Liver (tissue), 9 donors: ENCODE results near the gene CYP2E1. TPM values are rescaled to one million over a fixed set of nuclear protein-coding genes. Genes with fewer than 3 reads are reported as not detected.
"Not testable (repeated sequence)": the region's sequence is repeated elsewhere in the genome, so short reads cannot be mapped to it uniquely, and the experiment has no call there.

Source experiments
- DNase-seq: peaks from one replicate; pipeline ENCODE4 v3.0.0-alpha.2; 2017; ENCODE audit warnings: low spot score
- H3K27ac ChIP-seq, 2 donors: one replicate each; pipeline ENCODE4 v1.7.0; 2013; ENCODE audit warnings: inconsistent platforms in 2 of 2, low read length in 2 of 2, control low read depth in 1 of 2, low read depth in 1 of 2, mild to moderate bottlenecking in 1 of 2
- H3K27me3 ChIP-seq, 4 donors: one replicate each; pipeline versions ENCODE4 v1.6.1 to v1.7.0; 2013; ENCODE audit warnings: low read length in 3 of 4, inconsistent platforms in 1 of 4, mild to moderate bottlenecking in 1 of 4, moderate library complexity in 1 of 4; ENCODE audit not compliant: control insufficient read depth in 4 of 4, insufficient read depth in 4 of 4
- H3K36me3 ChIP-seq, 4 donors: one replicate each; pipeline versions ENCODE4 v1.6.1 to v1.7.0; 2013; ENCODE audit warnings: low read length in 3 of 4, mild to moderate bottlenecking in 3 of 4, low read depth in 1 of 4, moderate library complexity in 1 of 4; ENCODE audit not compliant: control insufficient read depth in 4 of 4, insufficient read depth in 3 of 4
- H3K4me1 ChIP-seq, 4 donors: one replicate each; pipeline versions ENCODE4 v1.6.1 to v1.7.0; 2013; ENCODE audit warnings: low read length in 3 of 4, mild to moderate bottlenecking in 3 of 4, moderate library complexity in 1 of 4; ENCODE audit not compliant: control insufficient read depth in 4 of 4, insufficient read depth in 4 of 4
- H3K4me3 ChIP-seq, 3 donors: one replicate each; pipeline versions ENCODE4 v1.6.1 to v1.7.0; 2013; ENCODE audit warnings: low read length in 3 of 3, control low read depth in 1 of 3, low read depth in 1 of 3, mild to moderate bottlenecking in 1 of 3
- H3K9ac ChIP-seq, 2 donors: one replicate each; pipeline ENCODE4 v1.7.0; 2013; ENCODE audit warnings: low read length in 2 of 2, mild to moderate bottlenecking in 2 of 2, moderate library complexity in 2 of 2, control low read depth in 1 of 2, low read depth in 1 of 2
- H3K9me3 ChIP-seq, 4 donors: one replicate each; pipeline versions ENCODE4 v1.6.1 to v1.7.0; 2013; ENCODE audit warnings: low read length in 3 of 4; ENCODE audit not compliant: control insufficient read depth in 4 of 4
- ATF3 ChIP-seq: IDR thresholded peaks from 2 replicates; pipeline ENCODE4 v1.6.1; 2016; ENCODE audit warnings: antibody characterized with exemption
- CTCF ChIP-seq: fragments of 150-350 bp; IDR thresholded peaks from 2 replicates; pipeline ENCODE4 v1.5.1; 2017; ENCODE audit warnings: improper control_type of control experiment, low read depth, low read length; ENCODE audit not compliant: missing input control
- EGR1 ChIP-seq, 2 donors: IDR thresholded peaks; 2 replicates each; pipeline ENCODE4 v1.6.1; 2016 to 2018; ENCODE audit warnings: antibody characterized with exemption in 2 of 2, low read depth in 2 of 2
- FOXA1 ChIP-seq: IDR thresholded peaks from 2 replicates; pipeline ENCODE4 v1.6.1; 2016; ENCODE audit warnings: antibody characterized with exemption
- FOXA2 ChIP-seq: IDR thresholded peaks from 2 replicates; pipeline ENCODE4 v1.6.1; 2016; ENCODE audit warnings: antibody characterized with exemption
- HNF4A ChIP-seq, 2 donors: conservative IDR thresholded peaks; 2 replicates each; pipeline ENCODE4 v1.6.1; 2016; ENCODE audit warnings: antibody characterized with exemption in 2 of 2, mild to moderate bottlenecking in 2 of 2
- NR2F2 ChIP-seq: IDR thresholded peaks from 2 replicates; pipeline ENCODE4 v1.6.1; 2016; ENCODE audit warnings: antibody characterized with exemption
- RAD21 ChIP-seq, 2 donors: IDR thresholded peaks; 2 replicates each; pipeline ENCODE4 v1.6.1; 2016; ENCODE audit warnings: antibody characterized with exemption in 2 of 2, mild to moderate bottlenecking in 2 of 2
- REST ChIP-seq: IDR thresholded peaks from 2 replicates; pipeline ENCODE4 v1.6.1; 2016; ENCODE audit warnings: antibody characterized with exemption, mild to moderate bottlenecking
- RXRA ChIP-seq, 2 donors: IDR thresholded peaks; 2 replicates each; pipeline ENCODE4 v1.6.1; 2017 to 2018; ENCODE audit warnings: antibody characterized with exemption in 2 of 2, mild to moderate bottlenecking in 1 of 2
- YY1 ChIP-seq: IDR thresholded peaks from 2 replicates; pipeline ENCODE4 v1.6.1; 2016; ENCODE audit warnings: antibody characterized with exemption, mild to moderate bottlenecking
- ZBTB33 ChIP-seq: IDR thresholded peaks from 2 replicates; pipeline ENCODE4 v1.6.1; 2016; ENCODE audit warnings: antibody characterized with exemption
- WGBS: extraction: QIAGEN DNeasy Blood & Tissue Kit; methylation state at CpG from one replicate; pipeline ENCODE4 v1.1.7; 2013; 5-methylcytosine and 5-hydroxymethylcytosine counted together
- polyA plus RNA-seq, 2 donors: library from polyadenylated mRNA; stranded (reverse) in 1 of 2; unstranded in 1 of 2; fragments of 200-250 nt in 1 of 2; fragments of >200 nt in 1 of 2; fragmentation: Nextera tagmentation in 1 of 2; extraction: Ambion mirVana in 1 of 2; gene quantifications; one replicate each; pipeline versions ENCODE4 v1.2.1 to v1.2.3, GENCODE V29; 2013 to 2015
- total RNA-seq, 2 donors: library from RNA; depleted of rRNA; stranded (reverse); fragments of >200 nt; gene quantifications; one replicate each; pipeline ENCODE4 v1.2.3, GENCODE V29; 2014
- donor health status: healthy.
- donor health status: healthy.
- donor health status: healthy.
- donor health status: healthy.
- donor health status: healthy.

CYP2E1 gene
- total and polyA plus RNA-seq, 4 donors = 0.93 to 5,149 (median 3,213) TPM

- Histone ChIP-seq H3K9me3 (no peaks in the 10 kb centered on the region), H3K36me3 (peaks cover 10 to 28% (median 22%) of the 10 kb centered on the region in 4 donors), H3K9ac (no peak overlapping the region), H3K4me1 (peaks cover 0 to 2% (median 0%) of the 10 kb centered on the region in 4 donors), H3K27me3 (no peaks in the 10 kb centered on the region), H3K27ac (no peak overlapping the region), H3K4me3 (no peak overlapping the region)
- no peak for DNase-seq
- 52% methylated on average over 4 of the region's 4 CpGs for WGBS
- TF ChIP-seq EGR1 (IDR thresholded peaks at IDR 0.05; ENCODE audit: low read depth in 2 of 2) = no peak
- TF ChIP-seq ATF3 = no peak
- TF ChIP-seq RXRA (IDR thresholded peaks at IDR 0.05) = no peak
- TF ChIP-seq FOXA2 = no peak
- TF ChIP-seq RAD21 (IDR thresholded peaks at IDR 0.05) = no peak
- TF ChIP-seq HNF4A (conservative IDR thresholded peaks at IDR 0.05) = no peak
- no peak for TF ChIP-seq FOXA1
- TF ChIP-seq YY1 = no peak
- TF ChIP-seq CTCF = no peak
- TF ChIP-seq REST = no peak
- TF ChIP-seq ZBTB33 = no peak
- no peak for TF ChIP-seq NR2F2
These were observed 10.7 kb downstream of the CYP2E1 start for GRCh38 chr10:133537546-133538545.

GRCh38 chr10:133541441-133541975 is 14.3 kb downstream of the CYP2E1 start:
- not testable (repeated sequence) for H3K27me3 ChIP-seq, H3K4me3 ChIP-seq, DNase-seq, H3K9ac ChIP-seq, H3K27ac ChIP-seq, H3K4me1 ChIP-seq, H3K9me3 ChIP-seq
- 31% methylated on average over 6 of the region's 6 CpGs for WGBS
- H3K36me3 ChIP-seq = peaks cover 4 to 20% (median 16%) of the 10 kb centered on the region in 4 donors
